K562 treated with DMSO at 1 percent for 4 hours (cell line): ENCODE measurements around the gene STAM2. TPM values are rescaled to one million over a fixed set of nuclear protein-coding genes. Genes with fewer than 3 reads are reported as not detected.

ENCODE experiments used
- total RNA-seq: library from RNA; unstranded; fragments of 300-600 nt; gene quantifications from 2 replicates; pipeline ENCODE4 v1.2.3, GENCODE V29; 2022; ENCODE audit not compliant: insufficient read depth

Gene STAM2
- total RNA-seq, result 5.6 and 6.1 TPM in 2 replicates

GRCh38 chr2:152175368-152176112, at the start of gene STAM2:
Gene STAM2 (minus strand): TSS chr2:152175763. CDS start chr2:152175642, 121 bp downstream.

GRCh38 chr2:152098496-152099366, 76.8 kb downstream of the STAM2 start, which contains the start of gene CACNB4:
Gene CACNB4 (minus strand): TSS chr2:152099044.

Other genes starting within 250 kb of the STAM2 start
- not detected in 2 replicates for gene CACNB4, start 76.7 kb downstream of the STAM2 start, total RNA-seq
- 0.46 TPM in 1 of 2 replicates, not detected in the other for gene FMNL2, start 159.4 kb upstream of the STAM2 start, total RNA-seq